Omental fat pad (tissue), 4 donors: ENCODE data around the gene PPEF1. TPM values are rescaled to one million over a fixed set of nuclear protein-coding genes. Genes with fewer than 3 reads are reported as not detected.

Experiments
- ATAC-seq: fragments of 150-250 bp; one replicate; pipeline ENCODE4 v1.9.1; 2016; ENCODE audit warnings: mild to moderate bottlenecking, moderate library complexity; ENCODE audit not compliant: low FRiP score
- DNase-seq: peaks from one replicate; pipeline ENCODE4 v3.0.0-alpha.2; 2019; ENCODE audit warnings: low spot score
- CTCF ChIP-seq, 3 donors: fragments of 450-650 bp; IDR thresholded peaks; one replicate each; pipeline ENCODE4 v1.5.1; 2016 to 2017; ENCODE audit warnings: antibody characterized with exemption in 3 of 3, mild to moderate bottlenecking in 3 of 3, moderate library complexity in 2 of 3
- total RNA-seq, 4 donors: library from RNA; depleted of rRNA; stranded (reverse); fragments of >200 nt; gene quantifications; one replicate each; pipeline ENCODE4 v1.1.0, GENCODE V29; 2016

Gene PPEF1
- total RNA-seq, 4 donors from 2014 or later, result not detected

GRCh38 chrX:18872621-18873020, 165.2 kb downstream of the PPEF1 start:
- DNase-seq (no peak), ATAC-seq (no peak)
- TF ChIP-seq CTCF (IDR thresholded peaks at IDR 0.05), result no peak

DNA sequence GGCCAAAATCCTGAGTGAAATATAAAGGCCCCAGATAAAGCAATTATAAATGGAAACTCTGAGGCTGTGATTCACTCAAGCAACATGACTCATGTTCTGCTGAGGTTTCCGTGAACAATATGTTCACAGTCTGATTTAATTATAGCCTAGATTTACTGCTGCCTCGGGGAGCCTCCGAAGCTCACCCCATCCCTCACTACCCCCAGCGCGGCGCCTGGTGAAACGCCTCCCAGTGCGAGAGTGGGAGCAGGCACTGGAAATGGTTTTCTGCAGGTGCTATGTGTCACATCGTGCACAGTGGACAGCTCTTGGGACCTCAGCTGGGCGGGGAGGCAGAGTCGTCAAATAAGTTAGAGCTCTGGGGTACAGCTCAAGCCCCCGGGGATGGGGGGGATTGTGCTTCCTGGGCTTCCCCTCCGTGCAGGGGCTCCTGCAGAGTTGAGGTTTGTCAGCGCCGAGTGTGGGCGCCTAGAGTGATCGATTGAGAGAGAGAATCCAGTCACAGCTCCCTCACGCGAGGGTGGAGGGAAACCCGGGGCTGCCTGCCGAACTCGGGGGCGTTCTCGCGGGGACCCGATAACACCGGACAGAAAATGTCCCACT, 165.8 kb downstream of the PPEF1 start:
- no peak for TF ChIP-seq CTCF (IDR thresholded peaks at IDR 0.05)
- DNase-seq (no peak), ATAC-seq (no peak)

GRCh38 chrX:18873836-18874235, 166.4 kb downstream of the PPEF1 start:
- ATAC-seq (no peak), DNase-seq (no peak)
- no peak for TF ChIP-seq CTCF (IDR thresholded peaks at IDR 0.05)

- TF ChIP-seq CTCF (IDR thresholded peaks at IDR 0.05), result no peak
- ATAC-seq, result no peak
- no peak for DNase-seq
These were observed 167.3 kb downstream of the PPEF1 start for GRCh38 chrX:18874560-18875255.

DNA sequence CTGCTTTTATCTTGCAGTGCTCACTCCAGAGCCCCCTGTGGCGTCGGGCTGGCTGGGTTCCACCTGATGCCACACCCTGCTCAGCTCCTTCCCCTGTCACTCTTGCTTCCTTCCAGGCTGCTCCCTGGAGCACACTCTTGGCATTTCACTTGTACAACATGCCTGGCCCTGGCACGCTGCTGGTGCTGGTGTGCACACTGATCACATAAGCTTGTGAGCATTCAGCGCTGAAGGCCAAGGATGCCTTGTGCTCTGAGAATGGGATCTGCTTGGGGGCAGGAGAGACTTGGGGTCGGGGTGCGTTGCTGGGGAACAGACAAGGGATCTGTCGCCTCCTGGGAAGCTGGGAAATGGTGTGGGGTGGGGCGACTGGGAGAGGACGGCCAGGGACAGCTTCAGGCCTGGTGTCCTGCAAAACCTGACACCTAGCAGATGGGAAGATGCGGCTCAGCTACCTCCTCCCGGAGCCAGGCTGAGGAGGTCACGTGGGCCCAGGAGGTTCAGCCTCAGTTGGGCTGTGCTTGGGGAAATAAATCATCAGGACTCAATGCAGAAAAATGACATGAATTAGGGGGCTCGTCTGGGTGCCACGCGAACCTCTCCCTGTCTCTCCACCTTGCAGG, 167.9 kb downstream of the PPEF1 start:
- no peak for TF ChIP-seq CTCF (IDR thresholded peaks at IDR 0.05)
- ATAC-seq (no peak), DNase-seq (no peak)

DNA sequence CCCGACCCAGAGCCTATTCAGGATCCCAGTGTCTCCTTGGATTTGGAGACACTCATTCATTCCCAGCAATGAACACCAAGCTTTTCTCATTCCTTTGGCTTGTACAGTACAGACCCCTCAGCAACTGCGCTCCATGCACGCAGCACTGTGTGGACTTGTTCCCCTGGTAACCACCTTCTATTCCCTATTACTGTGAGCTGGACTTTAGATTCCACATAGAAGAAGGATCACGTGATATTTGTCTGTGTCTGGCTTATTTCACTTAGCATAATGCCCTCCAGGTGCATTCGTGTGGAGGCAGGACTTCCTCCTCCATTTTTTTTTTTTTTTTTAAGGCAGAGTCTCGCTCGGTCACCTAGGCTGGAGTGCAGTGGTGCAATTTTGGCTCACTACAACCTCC, 170.0 kb downstream of the PPEF1 start:
- TF ChIP-seq CTCF (IDR thresholded peaks at IDR 0.05), result no peak
- DNase-seq (no peak), ATAC-seq (no peak)

Other genes with a start within 250 kb of the PPEF1 start
- not detected for gene RS1, start 35.5 kb upstream of the PPEF1 start, total RNA-seq